Trophoblast cell (in vitro differentiated cells and primary cell): Measurements from ENCODE around the gene ATG7.
A peak's percentile ranks its signal among the peaks of the same experiment; 100 is the strongest.

Experiments
- DNase-seq, 2 donors: peaks; one replicate each; pipeline ENCODE4 v3.0.0-alpha.2; 2016
- H2AFZ ChIP-seq: 2 replicates; pipeline ENCODE4 v1.6.1; 2013; ENCODE audit warnings: low read length, moderate library complexity, mild to moderate bottlenecking; ENCODE audit not compliant: insufficient read depth, poor library complexity
- H2AK5ac ChIP-seq: 2 replicates; pipeline ENCODE4 v1.6.1; 2013; ENCODE audit warnings: mild to moderate bottlenecking, low read length
- H2BK120ac ChIP-seq: 2 replicates; pipeline ENCODE4 v1.6.1; 2013; ENCODE audit warnings: low read length, mild to moderate bottlenecking, moderate library complexity; ENCODE audit not compliant: insufficient read depth, poor library complexity
- H2BK12ac ChIP-seq: 2 replicates; pipeline ENCODE4 v1.6.1; 2013; ENCODE audit warnings: mild to moderate bottlenecking, low read length, moderate library complexity
- H2BK5ac ChIP-seq: 2 replicates; pipeline ENCODE4 v1.6.1; 2013; ENCODE audit warnings: low read length, low read depth, moderate library complexity, mild to moderate bottlenecking; ENCODE audit not compliant: poor library complexity
- H3K14ac ChIP-seq: 2 replicates; pipeline ENCODE4 v1.6.1; 2013; ENCODE audit warnings: mild to moderate bottlenecking, low read length
- H3K18ac ChIP-seq: 2 replicates; pipeline ENCODE4 v1.6.1; 2013; ENCODE audit warnings: mild to moderate bottlenecking, low read length
- H3K23ac ChIP-seq: 2 replicates; pipeline ENCODE4 v1.6.1; 2013; ENCODE audit warnings: low read length
- H3K27ac ChIP-seq: 2 replicates; pipeline ENCODE4 v1.5.1; 2013; ENCODE audit warnings: low read depth, mild to moderate bottlenecking, inconsistent platforms, low read length, moderate library complexity
- H3K27me3 ChIP-seq: 2 replicates; pipeline ENCODE4 v1.6.1; 2013; ENCODE audit warnings: inconsistent platforms, mild to moderate bottlenecking, low read length, moderate library complexity; ENCODE audit not compliant: insufficient read depth
- H3K36me3 ChIP-seq, 2 experiments: 1 replicate in 1 of 2; 2 replicates in 1 of 2; pipeline ENCODE4 v1.6.1; 2013; ENCODE audit warnings: low read length in 2 of 2, mild to moderate bottlenecking in 2 of 2, moderate library complexity in 1 of 2; ENCODE audit not compliant: insufficient read depth in 2 of 2, control insufficient read depth in 1 of 2
- H3K4ac ChIP-seq: 2 replicates; pipeline ENCODE4 v1.6.1; 2013; ENCODE audit warnings: low read depth, mild to moderate bottlenecking, low read length, moderate library complexity
- H3K4me1 ChIP-seq, 2 experiments: 1 replicate in 1 of 2; 2 replicates in 1 of 2; pipeline ENCODE4 v1.6.1; 2013; ENCODE audit warnings: low read length in 2 of 2, mild to moderate bottlenecking in 2 of 2, moderate library complexity in 1 of 2; ENCODE audit not compliant: insufficient read depth in 2 of 2, control insufficient read depth in 1 of 2
- H3K4me2 ChIP-seq: 2 replicates; pipeline ENCODE4 v1.6.1; 2013; ENCODE audit warnings: inconsistent platforms, mild to moderate bottlenecking, low read length, moderate library complexity
- H3K4me3 ChIP-seq: 2 replicates; pipeline ENCODE4 v1.5.1; 2013; ENCODE audit warnings: mild to moderate bottlenecking, low read depth, low read length, inconsistent platforms
- H3K79me1 ChIP-seq: one replicate; pipeline ENCODE4 v1.6.1; 2013; ENCODE audit warnings: low read length
- H3K79me2 ChIP-seq: 2 replicates; pipeline ENCODE4 v1.6.1; 2013; ENCODE audit warnings: low read length, mild to moderate bottlenecking; ENCODE audit not compliant: control insufficient read depth, insufficient read depth, poor library complexity
- H3K9ac ChIP-seq: 2 replicates; pipeline ENCODE4 v1.6.1; 2013; ENCODE audit warnings: mild to moderate bottlenecking, low read length
- H3K9me3 ChIP-seq: 2 replicates; pipeline ENCODE4 v1.6.1; 2013; ENCODE audit warnings: low read depth, mild to moderate bottlenecking, control low read depth, inconsistent platforms, low read length; ENCODE audit not compliant: insufficient read depth
- H4K12ac ChIP-seq: 2 replicates; pipeline ENCODE4 v1.6.1; 2013; ENCODE audit warnings: low read depth, mild to moderate bottlenecking, low read length, moderate library complexity
- H4K8ac ChIP-seq: 2 replicates; pipeline ENCODE4 v1.6.1; 2013; ENCODE audit warnings: low read depth, mild to moderate bottlenecking, low read length, moderate library complexity
- H4K91ac ChIP-seq: one replicate; pipeline ENCODE4 v1.6.1; 2013; ENCODE audit warnings: low read depth, mild to moderate bottlenecking, low read length, moderate library complexity
- WGBS: extraction: QIAGEN DNeasy Blood & Tissue Kit; methylation state at CpG from one replicate; pipeline ENCODE4 v1.1.7; 2013; ENCODE audit warnings: missing lambda C conversion rate; ENCODE audit not compliant: insufficient read length, insufficient coverage; ENCODE audit errors: extremely low coverage; 5-methylcytosine and 5-hydroxymethylcytosine counted together

The ATG7 gene

DNA sequence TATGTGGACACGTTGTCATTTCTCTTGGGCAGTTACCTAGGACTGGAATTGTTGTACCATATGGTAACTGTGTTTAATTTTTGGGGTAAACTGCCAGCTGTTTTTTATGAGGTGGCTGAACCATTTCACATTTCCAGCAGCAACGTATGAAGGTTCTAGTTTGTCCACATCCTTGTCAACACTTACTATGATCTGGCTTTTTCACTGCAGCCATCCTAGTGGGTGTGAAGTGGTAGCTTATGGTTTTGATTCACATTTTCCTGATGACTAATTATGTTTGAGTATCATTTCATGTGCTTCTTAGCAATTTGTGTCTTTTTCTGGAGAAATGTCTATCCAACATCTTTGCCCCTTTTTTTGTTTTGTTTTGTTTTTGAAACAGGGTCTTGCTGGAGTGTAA lies 275.3 kb downstream of the ATG7 start:
- Histone ChIP-seq H2BK12ac (no peak overlapping the region), H3K27ac (no peak overlapping the region), H3K4me2 (no peak overlapping the region), H3K14ac (no peak overlapping the region), H4K91ac (no peak overlapping the region), H3K9me3 (peaks cover 5% of the 10 kb centered on the region), H4K12ac (no peak overlapping the region), H3K23ac (no peak overlapping the region), H3K36me3 (peaks cover 3 to 6% of the 10 kb centered on the region in 2 experiments), H2BK5ac (no peak overlapping the region), H3K4me3 (no peak overlapping the region), H3K9ac (no peak overlapping the region), H3K27me3 (no peaks in the 10 kb centered on the region), H2AFZ (no peak overlapping the region), H3K4me1 (peaks cover 6 to 8% of the 10 kb centered on the region in 2 experiments), H2BK120ac (no peak overlapping the region), H3K18ac (no peak overlapping the region), H4K8ac (no peak overlapping the region), H3K4ac (no peak overlapping the region), H3K79me2 (no peaks in the 10 kb centered on the region), H3K79me1 (no peaks in the 10 kb centered on the region), H2AK5ac (no peak overlapping the region)
- no CpG with 5 or more reads among the region's 2 CpGs for WGBS
- no peak for DNase-seq

DNA sequence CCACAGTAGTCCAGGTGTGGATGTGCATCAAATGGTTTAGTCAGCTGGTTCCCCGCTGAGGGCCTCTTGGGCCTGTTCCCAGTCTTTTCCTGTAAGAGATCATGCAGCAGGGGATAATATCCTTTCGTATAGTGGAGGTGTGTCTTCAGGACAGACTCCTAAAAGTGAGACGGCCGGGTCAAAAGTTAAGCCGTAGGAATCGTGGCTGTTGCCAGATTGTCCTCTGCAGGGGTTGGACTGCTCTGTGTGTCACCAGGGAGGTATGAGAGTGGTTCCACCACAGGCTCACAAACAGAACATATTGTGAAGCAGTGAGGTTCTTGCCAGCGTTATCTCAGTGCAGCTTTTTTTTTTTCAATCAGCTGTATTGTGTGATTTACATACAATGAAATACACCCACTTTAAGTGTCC lies 276.5 kb downstream of the ATG7 start:
- no peak overlapping the region for H4K91ac ChIP-seq
- no peak overlapping the region for H3K4me2 ChIP-seq
- no peak overlapping the region for H4K8ac ChIP-seq
- peak in 1 of 2 donors; percentile 36 for DNase-seq
- peaks cover 13 to 18% of the 10 kb centered on the region in 2 experiments for H3K36me3 ChIP-seq
- H3K4ac ChIP-seq: no peak overlapping the region
- no peak overlapping the region for H2BK12ac ChIP-seq
- H3K27ac ChIP-seq: no peak overlapping the region
- no CpG with 5 or more reads among the region's 7 CpGs for WGBS
- no peak overlapping the region for H3K23ac ChIP-seq
- H2BK5ac ChIP-seq: no peak overlapping the region
- no peaks in the 10 kb centered on the region for H3K27me3 ChIP-seq
- H3K4me3 ChIP-seq: no peak overlapping the region
- H2BK120ac ChIP-seq: no peak overlapping the region
- no peak overlapping the region for H2AFZ ChIP-seq
- peaks cover 6 to 8% of the 10 kb centered on the region in 2 experiments for H3K4me1 ChIP-seq
- H3K9ac ChIP-seq: no peak overlapping the region
- H3K79me1 ChIP-seq: no peaks in the 10 kb centered on the region
- H2AK5ac ChIP-seq: no peak overlapping the region
- no peak overlapping the region for H3K14ac ChIP-seq
- peaks cover 1% of the 10 kb centered on the region for H3K9me3 ChIP-seq
- no peak overlapping the region for H4K12ac ChIP-seq
- H3K79me2 ChIP-seq: no peaks in the 10 kb centered on the region
- no peak overlapping the region for H3K18ac ChIP-seq

DNA sequence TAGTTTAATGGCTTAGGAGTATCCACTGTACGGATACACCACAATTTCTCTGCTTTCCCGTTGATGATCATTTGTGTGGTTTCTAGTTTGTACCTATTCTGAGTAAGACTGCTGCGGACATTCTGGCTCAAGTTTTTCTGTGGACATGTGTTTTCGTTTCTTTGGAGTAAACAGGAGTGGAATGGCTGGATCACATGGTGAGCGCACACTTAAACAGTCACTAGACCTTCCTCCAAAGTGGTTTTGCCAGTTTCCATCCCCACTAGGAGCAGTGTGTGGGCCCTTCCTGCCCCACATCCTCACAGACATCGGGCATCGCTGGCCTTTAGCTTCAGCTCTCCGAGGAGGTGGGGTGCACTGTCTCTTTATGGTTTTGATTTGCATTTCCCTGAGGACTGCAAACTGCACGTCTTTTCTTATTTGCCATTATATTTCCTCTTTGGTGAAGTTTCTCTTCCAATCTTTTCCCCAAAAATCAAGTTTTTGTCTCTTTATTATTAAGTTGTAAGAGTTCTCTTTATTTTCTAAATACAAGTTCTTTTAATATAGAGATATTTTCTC lies 277.5 kb downstream of the ATG7 start:
- no peak overlapping the region for H4K91ac ChIP-seq
- no peak overlapping the region for H3K27ac ChIP-seq
- peaks cover 3% of the 10 kb centered on the region for H3K9me3 ChIP-seq
- no peaks in the 10 kb centered on the region for H3K79me1 ChIP-seq
- H3K18ac ChIP-seq: no peak overlapping the region
- H4K12ac ChIP-seq: no peak overlapping the region
- no peak overlapping the region for H3K14ac ChIP-seq
- H3K9ac ChIP-seq: no peak overlapping the region
- H3K79me2 ChIP-seq: no peaks in the 10 kb centered on the region
- no peak overlapping the region for H2AFZ ChIP-seq
- no peak overlapping the region for H3K4me2 ChIP-seq
- no peak overlapping the region for H2BK120ac ChIP-seq
- peaks cover 23 to 27% of the 10 kb centered on the region in 2 experiments for H3K36me3 ChIP-seq
- no peak overlapping the region for H3K23ac ChIP-seq
- peaks cover 6 to 8% of the 10 kb centered on the region in 2 experiments for H3K4me1 ChIP-seq
- H2AK5ac ChIP-seq: no peak overlapping the region
- no peak overlapping the region for H2BK12ac ChIP-seq
- H3K27me3 ChIP-seq: no peaks in the 10 kb centered on the region
- H3K4me3 ChIP-seq: no peak overlapping the region
- H4K8ac ChIP-seq: no peak overlapping the region
- no peak for DNase-seq
- no CpG with 5 or more reads among the region's 9 CpGs for WGBS
- no peak overlapping the region for H3K4ac ChIP-seq
- no peak overlapping the region for H2BK5ac ChIP-seq

DNA sequence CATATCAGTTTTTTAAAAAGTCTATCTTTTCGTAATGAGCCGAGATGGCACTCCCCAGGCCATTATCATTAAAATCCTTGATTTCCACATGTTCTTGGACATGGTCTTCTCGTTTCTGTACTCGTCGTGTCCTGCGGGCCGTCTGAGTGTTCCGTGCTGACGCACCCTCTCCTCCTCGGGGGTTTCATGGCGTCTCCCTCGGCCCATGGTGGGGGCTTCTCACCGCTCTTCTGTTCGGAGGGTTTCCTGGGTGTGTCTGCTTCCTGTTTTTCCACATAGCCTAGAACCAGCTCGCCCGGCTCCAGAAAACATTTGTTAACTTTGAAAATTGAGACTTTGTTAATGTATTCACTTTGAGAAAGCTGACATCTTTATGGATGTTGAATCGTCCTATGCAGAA lies 278.8 kb downstream of the ATG7 start:
- no peak overlapping the region for H2BK120ac ChIP-seq
- no peak overlapping the region for H3K14ac ChIP-seq
- WGBS: no CpG with 5 or more reads among the region's 17 CpGs
- no peak overlapping the region for H3K9ac ChIP-seq
- H4K91ac ChIP-seq: no peak overlapping the region
- DNase-seq: peak in 1 of 2 donors; percentile 43
- H3K27ac ChIP-seq: no peak overlapping the region
- H3K79me2 ChIP-seq: no peaks in the 10 kb centered on the region
- no peak overlapping the region for H2AK5ac ChIP-seq
- H2AFZ ChIP-seq: no peak overlapping the region
- no peaks in the 10 kb centered on the region for H3K4me1 ChIP-seq
- no peak overlapping the region for H2BK5ac ChIP-seq
- no peak overlapping the region for H3K18ac ChIP-seq
- H3K27me3 ChIP-seq: no peaks in the 10 kb centered on the region
- no peak overlapping the region for H4K12ac ChIP-seq
- H3K4ac ChIP-seq: no peak overlapping the region
- H3K23ac ChIP-seq: no peak overlapping the region
- H3K79me1 ChIP-seq: no peaks in the 10 kb centered on the region
- H2BK12ac ChIP-seq: no peak overlapping the region
- peaks cover 35 to 38% of the 10 kb centered on the region in 2 experiments for H3K36me3 ChIP-seq
- H3K9me3 ChIP-seq: peaks cover 3% of the 10 kb centered on the region
- H3K4me3 ChIP-seq: no peak overlapping the region
- H3K4me2 ChIP-seq: no peak overlapping the region
- no peak overlapping the region for H4K8ac ChIP-seq
